ENCODE results near the gene VPS26A. TPM values are rescaled to one million over a fixed set of nuclear protein-coding genes. Genes with fewer than 3 reads are reported as not detected.
A peak's percentile ranks its signal among the peaks of the same experiment; 100 is the strongest.
"Not testable (repeated sequence)": the region's sequence is repeated elsewhere in the genome, so short reads cannot be mapped to it uniquely, and the experiment has no call there.

VPS26A gene
- total RNA-seq, 2 experiments from 2014 or later = 44.6 to 51.4 TPM

DNA sequence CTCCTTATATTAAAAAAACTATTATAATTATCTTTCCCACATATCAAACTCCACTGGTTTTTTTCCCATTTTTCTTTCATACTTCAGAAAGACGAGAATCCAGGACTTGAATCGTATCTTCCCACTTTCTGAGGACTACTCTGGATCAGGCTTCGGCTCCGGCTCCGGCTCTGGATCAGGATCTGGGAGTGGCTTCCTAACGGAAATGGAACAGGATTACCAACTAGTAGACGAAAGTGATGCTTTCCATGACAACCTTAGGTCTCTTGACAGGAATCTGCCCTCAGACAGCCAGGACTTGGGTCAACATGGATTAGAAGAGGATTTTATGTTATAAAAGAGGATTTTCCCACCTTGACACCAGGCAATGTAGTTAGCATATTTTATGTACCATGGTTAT lies 20.2 kb upstream of the VPS26A start:
- Mint-ChIP-seq H3K27me3 (no peaks in the 10 kb centered on the region), H3K9me3 (no peaks in the 10 kb centered on the region), H3K4me1 (ENCODE audit: low read depth) (peaks cover 39% of the 10 kb centered on the region), H3K36me3 (peaks cover 48% of the 10 kb centered on the region), H3K27ac (no peak overlapping the region), H3K4me3 (no peak overlapping the region)
- CTCF ChIA-PET = interaction anchor here (1.0 kb wide), 1 partner anchor 99 kb away, joined by 5 read pairs; no protein-coding TSS in a partner anchor
- POLR2A ChIA-PET = no interaction called here
- intact Hi-C loops (cut with micrococcal nuclease) = no loop called here
- DNase-seq = no peak

DNA sequence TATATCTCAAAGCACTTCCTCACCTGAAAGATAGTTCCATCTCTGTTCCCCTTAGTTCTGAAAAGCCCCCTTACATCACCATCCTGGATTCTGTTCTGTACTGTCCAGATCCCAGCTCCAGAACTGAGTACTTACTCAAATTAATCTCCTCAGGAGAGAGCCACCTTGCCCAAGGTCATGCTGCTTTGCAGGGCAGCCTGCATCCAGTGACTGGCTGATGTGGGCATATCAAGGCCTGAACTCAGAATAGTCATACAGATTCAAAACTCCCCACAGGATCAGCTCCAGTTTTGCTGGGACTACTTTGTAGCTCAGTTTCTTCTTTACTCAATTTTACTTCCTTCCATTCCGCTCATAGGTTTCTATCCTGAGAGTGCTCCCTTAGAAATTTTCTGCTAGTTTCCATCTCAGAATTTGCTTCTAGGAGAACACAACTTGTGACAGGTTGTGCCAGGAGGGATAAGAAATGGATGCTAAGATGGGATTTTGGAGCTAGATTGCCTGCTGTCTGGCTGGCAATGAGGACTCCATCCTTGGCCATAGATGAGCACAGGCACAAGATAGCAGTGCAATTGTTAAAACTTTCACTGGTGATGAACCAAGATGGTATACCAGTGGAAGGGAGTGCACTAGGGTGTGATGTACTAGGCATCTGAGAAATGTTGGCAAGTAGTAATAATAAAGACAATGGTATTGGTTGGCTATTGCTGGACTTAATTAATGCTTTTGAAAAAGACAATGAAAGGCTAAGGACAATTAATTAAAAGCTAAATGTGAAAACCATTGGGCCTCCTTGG lies 18.8 kb upstream of the VPS26A start:
- no peak for DNase-seq
- H3K4me1 Mint-ChIP-seq (ENCODE audit: low read depth) = peaks cover 29% of the 10 kb centered on the region
- H3K27ac Mint-ChIP-seq = peak overlapping the region; percentile 59
- peaks cover 41% of the 10 kb centered on the region for H3K36me3 Mint-ChIP-seq
- POLR2A ChIA-PET = interaction anchor here (1.0 to 1.3 kb wide), 2 partner anchors 20 to 95 kb away, joined by 3 read pairs; no protein-coding TSS in a partner anchor
- CTCF ChIA-PET = interaction anchor here (0.6 to 1.0 kb wide), 2 partner anchors 9 to 100 kb away, joined by 3 to 5 read pairs; no protein-coding TSS in a partner anchor
- no peaks in the 10 kb centered on the region for H3K9me3 Mint-ChIP-seq
- intact Hi-C loops (cut with micrococcal nuclease) = no loop called here
- H3K4me3 Mint-ChIP-seq = no peak overlapping the region
- no peaks in the 10 kb centered on the region for H3K27me3 Mint-ChIP-seq

DNA sequence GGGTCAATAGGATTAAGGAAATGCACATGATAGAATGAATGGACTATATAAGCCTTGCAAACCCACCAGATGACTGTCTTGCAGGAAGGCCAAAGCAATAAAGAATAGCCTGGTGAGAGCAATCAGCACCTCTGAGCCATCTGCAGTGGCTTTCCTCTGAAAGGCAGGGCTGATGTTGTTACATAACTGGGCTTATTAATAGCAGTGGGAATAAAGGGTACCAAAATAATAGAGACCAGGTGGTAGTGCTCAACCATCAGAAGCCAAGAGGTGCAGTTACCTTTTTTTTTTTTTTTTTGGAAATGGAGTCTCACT lies 16.8 kb upstream of the VPS26A start:
- Mint-ChIP-seq H3K27ac (no peak overlapping the region), H3K36me3 (peaks cover 27% of the 10 kb centered on the region), H3K4me3 (no peak overlapping the region), H3K27me3 (no peaks in the 10 kb centered on the region), H3K4me1 (ENCODE audit: low read depth) (peaks cover 11% of the 10 kb centered on the region), H3K9me3 (no peaks in the 10 kb centered on the region)
- ChIA-PET POLR2A (no interaction called here), CTCF (no interaction called here)
- no peak for DNase-seq
- intact Hi-C loops (cut with micrococcal nuclease) = no loop called here

DNA sequence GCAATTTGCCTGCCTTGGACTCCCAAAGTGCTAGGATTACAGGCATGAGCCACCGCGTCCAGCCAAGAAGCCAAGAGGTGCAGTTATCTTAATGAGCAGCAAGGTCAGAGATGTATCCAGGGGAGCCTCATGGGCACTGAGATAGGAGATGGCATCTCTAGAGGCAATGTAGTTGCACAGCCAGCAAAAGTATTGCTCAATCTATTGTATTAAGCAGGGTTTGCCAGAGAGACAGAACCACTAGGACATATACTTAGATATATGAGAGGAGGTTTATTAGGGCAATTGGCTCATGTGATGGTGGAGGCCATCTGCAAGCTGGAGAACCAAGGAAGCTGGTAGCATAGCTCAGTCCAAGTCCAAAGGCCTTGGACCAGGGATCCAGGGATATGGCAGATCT lies 16.3 kb upstream of the VPS26A start:
- CTCF ChIA-PET = interaction anchor here (0.6 kb wide), 1 partner anchor 15 kb away, joined by 3 read pairs; no protein-coding TSS in a partner anchor
- H3K4me1 Mint-ChIP-seq (ENCODE audit: low read depth) = peaks cover 7% of the 10 kb centered on the region
- POLR2A ChIA-PET = no interaction called here
- DNase-seq = no peak
- intact Hi-C loops (cut with micrococcal nuclease) = no loop called here
- no peaks in the 10 kb centered on the region for H3K9me3 Mint-ChIP-seq
- H3K4me3 Mint-ChIP-seq = no peak overlapping the region
- H3K27ac Mint-ChIP-seq = no peak overlapping the region
- no peaks in the 10 kb centered on the region for H3K27me3 Mint-ChIP-seq
- H3K36me3 Mint-ChIP-seq = peaks cover 21% of the 10 kb centered on the region

DNA sequence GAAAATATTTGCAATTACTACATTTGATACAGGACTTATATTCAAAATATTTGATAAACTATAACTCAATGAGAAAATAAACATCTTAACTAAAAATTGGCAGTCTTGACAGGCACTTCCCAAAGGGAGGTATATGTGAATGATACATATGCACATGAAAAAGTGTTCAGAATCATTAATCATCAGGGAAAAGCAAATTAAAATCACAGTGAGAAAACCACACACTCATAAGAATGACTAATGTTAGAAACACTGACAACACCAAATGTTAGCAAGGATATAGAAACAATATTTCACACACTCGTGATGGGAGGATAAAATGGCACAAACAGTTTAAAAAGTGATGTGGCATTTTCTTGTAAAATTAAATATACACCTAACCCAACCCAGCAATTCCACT lies 4.1 kb upstream of the VPS26A start:
- H3K27ac Mint-ChIP-seq = no peak overlapping the region
- intact Hi-C loops (cut with micrococcal nuclease) = loop anchor here (5.0 kb wide), 1 partner anchor 387 kb away; no protein-coding TSS in a partner anchor
- ChIA-PET POLR2A (no interaction called here), CTCF (interaction anchor here (1.4 to 4.8 kb wide), 2 partner anchors 26 to 115 kb away, joined by 5 to 30 read pairs; no protein-coding TSS in a partner anchor)
- H3K36me3 Mint-ChIP-seq = no peaks in the 10 kb centered on the region
- H3K4me1 Mint-ChIP-seq (ENCODE audit: low read depth) = peaks cover 4% of the 10 kb centered on the region
- no peaks in the 10 kb centered on the region for H3K9me3 Mint-ChIP-seq
- no peaks in the 10 kb centered on the region for H3K27me3 Mint-ChIP-seq
- no peak for DNase-seq
- no peak overlapping the region for H3K4me3 Mint-ChIP-seq

DNA sequence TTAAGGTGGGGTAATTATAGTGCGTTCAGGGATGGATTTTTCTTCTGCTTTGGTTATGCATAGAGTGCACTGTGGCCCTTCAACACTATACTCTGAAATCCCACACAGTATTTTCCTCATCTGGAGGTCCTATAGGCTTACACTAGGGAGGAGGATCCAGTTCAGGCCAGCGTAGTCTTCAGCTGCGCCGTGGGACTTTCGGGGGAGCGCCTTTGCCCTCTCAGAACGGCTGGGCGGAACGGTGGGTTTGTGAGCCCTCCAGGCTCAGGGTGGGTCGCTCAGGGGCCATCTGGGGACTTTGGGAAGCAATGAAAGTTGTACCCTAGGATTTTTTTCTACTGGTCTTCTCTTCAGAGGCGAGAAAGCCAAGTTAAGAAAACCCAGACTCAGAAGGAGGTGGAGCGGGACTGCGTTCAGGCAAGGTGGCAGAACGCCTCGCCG lies 652 bp upstream of the VPS26A start:
- Mint-ChIP-seq H3K4me1 (ENCODE audit: low read depth) (peaks cover 23% of the 10 kb centered on the region), H3K27ac (peak overlapping the region; percentile 92), H3K9me3 (no peaks in the 10 kb centered on the region), H3K36me3 (no peaks in the 10 kb centered on the region), H3K27me3 (no peaks in the 10 kb centered on the region), H3K4me3 (peak overlapping the region; percentile 88)
- intact Hi-C loops (cut with micrococcal nuclease) = loop anchor here (1.0 to 5.0 kb wide), 8 partner anchors 30 to 384 kb away; partner anchors contain the start of gene DDX21
- POLR2A ChIA-PET = interaction anchor here (0.6 to 1.0 kb wide), 2 partner anchors 29 to 40 kb away, joined by 3 read pairs; no protein-coding TSS in a partner anchor
- no peak for DNase-seq
- CTCF ChIA-PET = interaction anchor here (1.0 to 4.8 kb wide), 4 partner anchors 30 to 134 kb away, joined by 3 to 30 read pairs (median 14); no protein-coding TSS in a partner anchor

DNA sequence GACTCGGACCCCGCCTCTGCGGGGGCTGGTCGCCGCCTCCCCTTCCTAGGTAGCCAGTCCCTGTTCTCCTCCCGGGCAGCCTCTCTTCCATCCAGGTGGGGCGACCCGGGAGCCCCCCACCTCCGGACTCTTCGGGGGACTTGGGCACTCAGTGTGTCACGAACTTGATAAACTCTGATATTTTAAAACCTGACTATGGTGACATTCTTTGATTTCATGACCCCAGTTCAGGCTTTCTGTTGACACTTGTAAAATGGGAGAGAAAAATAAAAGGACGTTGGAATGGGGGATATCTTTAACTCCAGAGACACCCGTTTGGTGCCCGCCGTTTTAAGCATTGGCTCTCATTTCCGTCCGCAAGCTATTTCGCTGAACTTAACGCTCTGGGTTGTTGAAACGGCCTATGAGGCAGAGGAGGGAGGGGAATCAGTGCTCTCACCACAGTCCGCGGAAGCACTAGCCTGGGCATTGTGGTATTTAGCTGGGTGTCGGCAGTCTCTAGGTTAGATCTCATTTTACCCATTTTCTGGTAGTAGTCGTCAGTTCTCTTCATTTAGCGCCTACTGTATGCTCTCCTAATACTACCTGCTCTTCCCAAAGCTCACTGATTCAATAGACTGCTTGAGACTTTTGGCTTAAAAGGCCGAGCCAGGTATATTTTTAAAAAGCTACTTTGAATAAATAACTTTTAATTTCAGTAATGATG lies 738 bp downstream of the VPS26A start:
- H3K27ac Mint-ChIP-seq = peak overlapping the region; percentile 82
- ChIA-PET CTCF (interaction anchor here (0.7 to 1.8 kb wide), 8 partner anchors 23 to 268 kb away, joined by 3 to 7 read pairs (median 3); partner anchors contain the start of gene DDX50), POLR2A (interaction anchor here (0.6 to 1.3 kb wide), 6 partner anchors 9 to 169 kb away, joined by 3 to 7 read pairs (median 4); partner anchors contain the start of genes DDX21 and SRGN)
- peaks cover 31% of the 10 kb centered on the region for H3K4me1 Mint-ChIP-seq (ENCODE audit: low read depth)
- intact Hi-C loops (cut with micrococcal nuclease) = loop anchor here (2.0 to 5.0 kb wide), 2 partner anchors 90 to 383 kb away; no protein-coding TSS in a partner anchor
- H3K36me3 Mint-ChIP-seq = no peaks in the 10 kb centered on the region
- H3K27me3 Mint-ChIP-seq = no peaks in the 10 kb centered on the region
- DNase-seq = peak; percentile 72
- H3K9me3 Mint-ChIP-seq = no peaks in the 10 kb centered on the region
- H3K4me3 Mint-ChIP-seq = peak overlapping the region; percentile 88

DNA sequence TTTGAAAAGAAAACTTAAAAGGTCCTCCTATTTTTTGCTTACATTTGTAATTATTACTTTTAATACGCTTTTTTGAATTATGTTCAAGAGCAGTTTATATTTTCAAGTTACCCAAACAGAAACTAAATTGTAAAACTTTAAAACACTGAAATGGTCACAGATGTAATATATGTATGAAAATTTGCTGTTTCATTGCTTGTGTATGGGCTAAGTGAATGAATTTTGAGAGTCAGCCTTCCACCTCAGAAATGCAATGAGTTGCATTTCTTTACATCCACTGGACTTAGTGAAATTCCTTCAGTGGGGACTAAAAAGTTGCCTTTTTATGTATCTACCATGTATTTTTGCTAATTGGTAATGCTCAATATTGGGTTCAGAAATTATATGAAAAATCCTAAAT lies 1.6 kb downstream of the VPS26A start:
- Mint-ChIP-seq H3K27ac (no peak overlapping the region), H3K36me3 (no peaks in the 10 kb centered on the region), H3K27me3 (no peaks in the 10 kb centered on the region), H3K9me3 (no peaks in the 10 kb centered on the region), H3K4me1 (ENCODE audit: low read depth) (peaks cover 37% of the 10 kb centered on the region), H3K4me3 (peak overlapping the region; percentile 88)
- intact Hi-C loops (cut with micrococcal nuclease) = loop anchor here (2.0 kb wide), 1 partner anchor 89 kb away; no protein-coding TSS in a partner anchor
- ChIA-PET CTCF (interaction anchor here (0.6 to 1.8 kb wide), 4 partner anchors 24 to 426 kb away, joined by 3 to 7 read pairs (median 4); no protein-coding TSS in a partner anchor), POLR2A (interaction anchor here (0.7 to 1.3 kb wide), 4 partner anchors 8 to 169 kb away, joined by 3 to 7 read pairs (median 6); partner anchors contain the start of genes DDX21 and SRGN)
- no peak for DNase-seq

DNA sequence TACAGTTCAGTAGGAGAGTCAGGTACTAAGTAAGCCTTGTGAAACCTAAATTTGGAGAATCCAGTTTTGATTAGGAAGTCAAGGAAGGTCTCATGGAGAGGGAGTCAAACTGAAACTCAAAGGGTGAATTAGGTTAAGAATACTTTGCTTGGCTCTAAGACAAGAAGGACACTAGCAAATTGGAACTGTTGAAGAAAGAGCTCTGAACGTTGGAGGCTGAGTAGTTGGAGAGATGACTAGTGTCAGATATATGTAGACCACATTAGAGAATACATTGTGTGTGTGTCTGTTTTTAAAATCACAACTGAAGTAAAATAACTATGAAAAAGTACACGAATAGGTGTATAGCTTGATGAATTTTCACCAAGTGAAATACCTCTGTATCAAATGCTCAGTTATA lies 6.3 kb downstream of the VPS26A start:
- POLR2A ChIA-PET = interaction anchor here (0.7 kb wide), 1 partner anchor 60 kb away, joined by 5 read pairs; no protein-coding TSS in a partner anchor
- no peaks in the 10 kb centered on the region for H3K9me3 Mint-ChIP-seq
- CTCF ChIA-PET = interaction anchor here (0.6 kb wide), 1 partner anchor 13 kb away, joined by 3 read pairs; no protein-coding TSS in a partner anchor
- DNase-seq = no peak
- intact Hi-C loops (cut with micrococcal nuclease) = no loop called here
- H3K27ac Mint-ChIP-seq = no peak overlapping the region
- peaks cover 37% of the 10 kb centered on the region for H3K4me1 Mint-ChIP-seq (ENCODE audit: low read depth)
- H3K4me3 Mint-ChIP-seq = no peak overlapping the region
- no peaks in the 10 kb centered on the region for H3K27me3 Mint-ChIP-seq
- peaks cover 5% of the 10 kb centered on the region for H3K36me3 Mint-ChIP-seq

DNA sequence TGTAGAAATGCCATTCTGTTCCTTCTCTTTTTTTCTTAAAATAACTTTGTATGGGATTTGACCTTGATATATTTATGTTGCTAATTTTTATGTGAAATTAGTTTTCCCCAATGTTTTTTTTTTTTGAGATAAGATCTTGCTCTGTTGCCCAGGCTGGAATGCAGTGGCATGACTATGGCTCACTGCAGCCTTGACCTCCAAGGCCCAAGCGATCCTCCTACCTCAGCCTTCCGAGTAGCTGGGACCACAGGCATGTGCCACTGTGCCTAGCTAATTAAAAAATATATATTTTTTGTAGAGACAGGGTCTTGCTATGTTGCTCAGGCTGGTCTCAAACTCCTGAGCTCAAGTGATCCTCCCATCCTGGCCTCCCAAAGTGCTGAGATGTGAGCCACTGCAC lies 16.0 kb downstream of the VPS26A start:
- Mint-ChIP-seq H3K36me3 (no peaks in the 10 kb centered on the region), H3K9me3 (no peaks in the 10 kb centered on the region), H3K27me3 (no peaks in the 10 kb centered on the region), H3K4me1 (ENCODE audit: low read depth) (peaks cover 5% of the 10 kb centered on the region), H3K4me3 (no peak overlapping the region), H3K27ac (no peak overlapping the region)
- ChIA-PET CTCF (no interaction called here), POLR2A (no interaction called here)
- DNase-seq = no peak
- intact Hi-C loops (cut with micrococcal nuclease) = no loop called here

DNA sequence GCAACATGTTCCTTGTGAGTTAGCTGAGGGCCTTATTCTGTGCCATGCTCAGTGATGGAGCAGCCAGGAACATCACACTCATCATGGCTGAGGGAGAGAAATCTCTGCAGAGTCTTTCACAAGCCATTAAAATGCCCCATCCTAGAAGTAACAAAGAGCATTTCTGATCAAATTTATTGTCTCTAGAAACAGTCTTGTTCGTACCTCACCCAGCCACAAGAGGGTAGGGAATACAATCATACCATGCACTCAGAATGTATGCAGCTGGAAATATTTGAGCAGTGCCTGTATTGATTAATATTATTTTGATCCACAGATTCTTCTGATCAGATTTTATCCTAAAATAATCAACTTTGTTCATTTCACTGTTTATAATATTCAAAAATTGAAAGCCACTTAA lies 17.3 kb downstream of the VPS26A start:
- CTCF ChIA-PET = interaction anchor here (0.6 kb wide), 1 partner anchor 24 kb away, joined by 3 read pairs; no protein-coding TSS in a partner anchor
- Mint-ChIP-seq H3K9me3 (no peaks in the 10 kb centered on the region), H3K4me1 (ENCODE audit: low read depth) (peaks cover 12% of the 10 kb centered on the region)

DNA sequence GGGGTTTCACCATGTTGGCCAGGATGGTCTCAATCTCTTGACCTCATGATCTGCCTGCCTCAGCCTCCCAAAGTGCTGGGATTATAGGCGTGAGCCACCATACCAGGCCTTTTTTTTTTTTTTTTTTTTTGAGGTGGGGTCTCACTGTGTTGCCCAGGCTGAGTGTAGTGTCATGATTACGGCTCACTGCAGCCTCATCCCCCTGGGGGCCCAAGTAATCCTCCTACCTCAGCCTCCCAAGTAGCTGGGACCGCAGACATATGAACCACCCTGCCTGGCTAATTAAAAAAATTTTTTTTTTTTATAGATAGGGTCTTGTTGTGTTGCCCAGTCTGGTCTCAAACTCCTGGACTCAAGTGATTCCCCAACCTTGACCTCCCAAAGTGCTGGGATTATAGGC lies 18.1 kb downstream of the VPS26A start:
- intact Hi-C loops (cut with micrococcal nuclease); H3K36me3 Mint-ChIP-seq; POLR2A ChIA-PET; H3K27me3 Mint-ChIP-seq; H3K9me3 Mint-ChIP-seq; CTCF ChIA-PET; H3K27ac Mint-ChIP-seq; DNase-seq; H3K4me3 Mint-ChIP-seq: not testable (repeated sequence)
- peaks cover 18% of the 10 kb centered on the region for H3K4me1 Mint-ChIP-seq (ENCODE audit: low read depth)

More for the DNA sequence above, 17.3 kb downstream of the VPS26A start:
- Mint-ChIP-seq H3K27me3 (no peaks in the 10 kb centered on the region), H3K4me3 (no peak overlapping the region), H3K36me3 (no peaks in the 10 kb centered on the region), H3K27ac (no peak overlapping the region)
- POLR2A ChIA-PET = no interaction called here
- intact Hi-C loops (cut with micrococcal nuclease) = no loop called here
- DNase-seq = no peak
